Panc1 (cell line): ENCODE data around the gene WASF1. TPM values are rescaled to one million over a fixed set of nuclear protein-coding genes. Genes with fewer than 3 reads are reported as not detected.
A peak's percentile ranks its signal among the peaks of the same experiment; 100 is the strongest.

Source experiments
- ATAC-seq: fragments of 200-7000 bp; cut with Tn5 transposase; 2 replicates; pipeline ENCODE4 v1.9.1; 2020; ENCODE audit warnings: mild to moderate bottlenecking, moderate library complexity
- BruUV-seq: library from RNA; stranded (reverse); fragments of 400-500 nt; replicated peaks from 2 replicates; lab custom pipeline; 2021; lab: Mats Ljungman, UMichigan
- CTCF ChIA-PET: fragments of 300-600 bp; sonication (Branson Sonifier 250); formaldehyde crosslinking; loops from one replicate; lab custom pipeline; 2022; ENCODE audit warnings: antibody characterized with exemption; lab: Charles Lee
- POLR2A ChIA-PET: fragments of 300-600 bp; sonication (Branson Sonifier 250); formaldehyde crosslinking; loops from one replicate; lab custom pipeline; 2022; ENCODE audit warnings: antibody characterized with exemption; lab: Charles Lee
- DNase-seq: peaks from one replicate; pipeline ENCODE4 v3.0.0-alpha.2; 2010; ENCODE audit warnings: low read depth, low spot score
- H3K27ac ChIP-seq: 2 replicates; pipeline ENCODE4 v1.5.1; 2011; ENCODE audit warnings: mild to moderate bottlenecking, low read length, inconsistent platforms
- H3K27me3 ChIP-seq: fragments of 200-500 bp; sonication (Bioruptor generic); 2 replicates; pipeline ENCODE4 v1.6.0; 2014; ENCODE audit warnings: low read length, inconsistent platforms; ENCODE audit not compliant: control insufficient read depth, insufficient read depth
- H3K36me3 ChIP-seq: fragments of 200-500 bp; sonication (Bioruptor generic); 2 replicates; pipeline ENCODE4 v1.5.1; 2014; ENCODE audit warnings: inconsistent platforms, mild to moderate bottlenecking, low read length, moderate library complexity; ENCODE audit not compliant: control insufficient read depth, insufficient read depth
- H3K4me1 ChIP-seq: 2 replicates; pipeline ENCODE4 v1.5.1; 2011; ENCODE audit warnings: inconsistent platforms, mild to moderate bottlenecking, low read length, moderate library complexity; ENCODE audit not compliant: control insufficient read depth, insufficient read depth
- H3K4me3 ChIP-seq, 2 experiments: 2 replicates each; pipeline ENCODE4 v1.5.1; 2011 to 2012; ENCODE audit warnings: low read depth in 2 of 2, low read length in 2 of 2, mild to moderate bottlenecking in 2 of 2, inconsistent platforms in 1 of 2, moderate library complexity in 1 of 2
- H3K9me3 ChIP-seq: fragments of 200-500 bp; sonication (Bioruptor generic); 2 replicates; pipeline ENCODE4 v1.5.1; 2014; ENCODE audit warnings: low read depth, mild to moderate bottlenecking, inconsistent platforms, low read length, moderate library complexity; ENCODE audit not compliant: control insufficient read depth, insufficient read depth
- CTCF ChIP-seq: fragments of 450-650 bp; IDR thresholded peaks from 2 replicates; pipeline ENCODE4 v1.5.1; 2017; ENCODE audit warnings: mild to moderate bottlenecking
- POLR2AphosphoS5 ChIP-seq: IDR thresholded peaks from 2 replicates; pipeline ENCODE4 v1.6.1; 2012; ENCODE audit warnings: mild to moderate bottlenecking, low read depth, low read length, moderate library complexity
- REST ChIP-seq, 2 experiments: IDR thresholded peaks; 2 replicates each; pipeline ENCODE4 v1.6.1; 2011 to 2012; ENCODE audit warnings: low read depth in 2 of 2, control low read depth in 1 of 2, low read length in 1 of 2, mild to moderate bottlenecking in 1 of 2, moderate library complexity in 1 of 2; ENCODE audit not compliant: insufficient read depth in 1 of 2
- SIN3A ChIP-seq: IDR thresholded peaks from 2 replicates; pipeline ENCODE4 v1.6.1; 2012; ENCODE audit warnings: low read depth, mild to moderate bottlenecking, low read length, moderate library complexity, borderline replicate concordance; ENCODE audit not compliant: insufficient read depth
- TCF7L2 ChIP-seq: IDR thresholded peaks from 2 replicates; pipeline ENCODE4 v1.6.1; 2011; ENCODE audit warnings: mild to moderate bottlenecking, low read depth, low read length, inconsistent platforms
- in situ Hi-C: cut with HindIII; loops from 2 replicates; pipeline ENCODE4 v1.10.0; 2016; ENCODE audit warnings: low sequenced_read_pairs, low pct_unique_long_range_greater_than_20kb
- intact Hi-C: fragments of 100-400 bp; cut with micrococcal nuclease; formaldehyde crosslinking; loops from one replicate; pipeline ENCODE4 v1.10.0; 2022; ENCODE audit not compliant: unreplicated experiment
- total RNA-seq: library from RNA; stranded (reverse); gene quantifications from one replicate; pipeline ENCODE4 v1.2.1, GENCODE V29; 2021; ENCODE audit not compliant: unreplicated experiment

Gene WASF1
- total RNA-seq, 1 experiment from 2014 or later = 63.9 TPM

GRCh38 chr6:110158479-110158878 lies 21.0 kb downstream of the WASF1 start:
- H3K27ac ChIP-seq = no peak overlapping the region
- no peaks in the 10 kb centered on the region for H3K4me1 ChIP-seq
- H3K36me3 ChIP-seq = no peaks in the 10 kb centered on the region
- intact Hi-C loops (no loop called here), in situ Hi-C loops (no loop called here)
- DNase-seq (no peak), ATAC-seq (no peak)
- TF ChIP-seq CTCF = no peak
- TF ChIP-seq TCF7L2 = no peak
- no peak for TF ChIP-seq SIN3A
- no peak for TF ChIP-seq REST (IDR thresholded peaks at IDR 0.05; ENCODE audit: insufficient read depth in 1 of 2, low read depth in 2 of 2, low read length in 1 of 2)
- no peak for TF ChIP-seq POLR2AphosphoS5
- ChIA-PET POLR2A (no interaction called here), CTCF (no interaction called here)
- H3K27me3 ChIP-seq = no peaks in the 10 kb centered on the region
- H3K9me3 ChIP-seq = peaks cover 25% of the 10 kb centered on the region
- H3K4me3 ChIP-seq = no peak overlapping the region
- BruUV-seq = TSS peak; percentile 14

- Histone ChIP-seq H3K27ac (no peak overlapping the region), H3K4me3 (no peak overlapping the region), H3K27me3 (no peaks in the 10 kb centered on the region), H3K4me1 (no peaks in the 10 kb centered on the region), H3K36me3 (no peaks in the 10 kb centered on the region), H3K9me3 (no peaks in the 10 kb centered on the region)
- DNase-seq = no peak
- intact Hi-C loops (no loop called here), in situ Hi-C loops (no loop called here)
- ChIA-PET POLR2A (no interaction called here), CTCF (no interaction called here)
- no peak for TF ChIP-seq SIN3A
- no peak for TF ChIP-seq CTCF
- no peak for TF ChIP-seq POLR2AphosphoS5
- no peak for TF ChIP-seq TCF7L2
- no peak for TF ChIP-seq REST (IDR thresholded peaks at IDR 0.05; ENCODE audit: insufficient read depth in 1 of 2, low read depth in 2 of 2, low read length in 1 of 2)
- BruUV-seq = no TSS peak
- no peak for ATAC-seq
Observed at GRCh38 chr6:110147870-110148269, 31.6 kb downstream of the WASF1 start.
